ENCODE measurements around the gene RALBP1.

Gene RALBP1

DNA sequence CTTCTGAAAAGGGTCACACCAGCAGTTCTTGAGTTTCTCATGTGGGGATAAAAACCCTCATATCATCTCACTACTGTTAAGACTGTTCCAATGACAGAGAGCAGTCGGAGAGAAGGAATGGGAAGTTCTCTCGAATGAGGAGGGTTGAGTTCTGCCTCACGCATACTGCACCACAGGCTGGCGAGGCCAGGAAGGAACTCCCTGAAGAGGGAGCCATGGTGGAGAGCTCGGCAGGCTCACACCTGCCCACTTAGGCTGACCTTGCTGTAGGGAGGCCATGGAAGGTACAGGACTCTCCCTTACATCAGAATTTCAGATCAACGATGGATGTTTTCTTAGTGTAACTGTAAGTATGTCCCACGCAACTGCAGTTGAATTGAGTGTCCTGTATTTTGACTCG is 64.6 kb downstream of the RALBP1 start:
- H3K9ac ChIP-seq (ENCODE audit: insufficient read length), result no peak overlapping the region
- peaks cover 13% of the 10 kb centered on the region for H3K36me3 ChIP-seq (ENCODE audit: insufficient read depth, low read length)
- H3K9me3 ChIP-seq (ENCODE audit: low read depth, low read length), result no peaks in the 10 kb centered on the region
- no peak overlapping the region for H3K4me3 ChIP-seq
- TF ChIP-seq FOXP2 (optimal IDR thresholded peaks at IDR 0.05; ENCODE audit: control extremely low read depth, extremely low read length, insufficient read depth) (no peak), POLR2AphosphoS5 (IDR thresholded peaks at IDR 0.05; ENCODE audit: borderline replicate concordance, low read depth, low read length) (no peak), EZH2 (IDR thresholded peaks at IDR 0.05) (no peak)
- no peak overlapping the region for H3K27ac ChIP-seq
- no peak for DNase-seq (ENCODE audit: low read depth, low spot score)

DNA sequence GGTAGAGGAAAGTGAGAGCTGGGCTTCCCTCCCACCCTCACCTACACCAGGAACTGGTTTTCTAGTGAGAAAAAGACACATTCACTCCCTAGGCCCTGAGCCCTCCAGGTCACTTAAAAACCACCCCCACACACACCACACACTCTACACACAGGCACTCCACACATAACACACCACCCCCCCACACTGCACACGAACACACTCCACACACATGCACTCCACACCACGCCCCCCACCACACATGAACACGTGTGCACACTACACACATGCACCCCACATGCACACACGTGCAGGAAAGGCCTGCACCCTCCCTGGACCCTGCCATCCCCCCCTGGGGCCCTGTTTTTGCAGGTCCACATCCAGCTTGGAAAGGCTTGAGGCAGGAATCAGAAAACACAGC is 67.6 kb downstream of the RALBP1 start:
- H3K9me3 ChIP-seq (ENCODE audit: low read depth, low read length), result no peaks in the 10 kb centered on the region
- DNase-seq (ENCODE audit: low read depth, low spot score), result no peak
- no peak overlapping the region for H3K9ac ChIP-seq (ENCODE audit: insufficient read length)
- TF ChIP-seq EZH2 (IDR thresholded peaks at IDR 0.05), result no peak
- no peak overlapping the region for H3K27ac ChIP-seq
- H3K36me3 ChIP-seq (ENCODE audit: insufficient read depth, low read length), result peaks cover 26% of the 10 kb centered on the region
- H3K4me3 ChIP-seq, result no peak overlapping the region

DNA sequence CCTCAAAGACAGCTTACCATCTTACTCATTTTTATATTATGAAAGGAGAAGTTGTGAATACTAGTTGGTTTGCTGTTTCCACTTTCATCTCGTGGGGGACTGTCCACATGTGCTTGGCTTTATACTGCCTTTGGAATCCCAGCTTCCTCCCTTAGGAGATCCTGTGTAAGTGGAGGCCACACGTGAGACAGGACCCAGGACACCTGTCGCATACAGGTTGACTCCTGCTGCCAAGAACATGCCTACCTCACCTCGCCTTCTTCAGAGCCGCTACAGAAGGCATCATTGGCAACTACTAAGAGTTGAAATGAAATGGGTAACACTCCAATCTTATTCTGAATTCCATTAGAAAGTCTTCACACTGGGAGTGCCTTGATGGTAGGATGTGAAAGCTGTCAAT is 69.7 kb downstream of the RALBP1 start:
- no peak for TF ChIP-seq FOXP2 (optimal IDR thresholded peaks at IDR 0.05; ENCODE audit: control extremely low read depth, extremely low read length, insufficient read depth)
- TF ChIP-seq POLR2AphosphoS5 (IDR thresholded peaks at IDR 0.05; ENCODE audit: borderline replicate concordance, low read depth, low read length), result no peak
- no peak for TF ChIP-seq EZH2 (IDR thresholded peaks at IDR 0.05)
- Histone ChIP-seq H3K9me3 (ENCODE audit: low read depth, low read length) (no peaks in the 10 kb centered on the region), H3K27ac (no peak overlapping the region), H3K36me3 (ENCODE audit: insufficient read depth, low read length) (peaks cover 43% of the 10 kb centered on the region), H3K9ac (ENCODE audit: insufficient read length) (no peak overlapping the region), H3K4me3 (no peak overlapping the region)
- no peak for DNase-seq (ENCODE audit: low read depth, low spot score)

DNA sequence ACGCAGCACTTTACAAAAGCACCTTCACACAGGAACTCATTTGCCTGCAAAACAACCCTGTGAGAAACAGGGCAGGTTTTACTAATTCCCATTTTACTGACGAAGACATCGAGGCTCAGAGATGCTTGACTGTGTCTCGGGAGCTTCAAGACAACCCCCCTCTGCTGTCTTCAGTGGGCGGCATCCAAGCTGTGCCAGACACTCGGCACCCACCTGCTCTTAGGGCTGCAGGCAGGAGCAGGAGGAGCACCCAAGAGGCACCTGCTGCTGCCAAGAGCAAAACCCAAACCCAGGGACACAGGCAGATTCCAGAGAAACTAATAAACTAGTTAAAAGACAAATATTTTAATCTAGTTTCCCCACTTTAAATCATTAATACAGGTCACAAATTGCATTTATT is 71.2 kb downstream of the RALBP1 start:
- Histone ChIP-seq H3K4me3 (no peak overlapping the region), H3K36me3 (ENCODE audit: insufficient read depth, low read length) (peaks cover 53% of the 10 kb centered on the region)
- no peak for DNase-seq (ENCODE audit: low read depth, low spot score)

DNA sequence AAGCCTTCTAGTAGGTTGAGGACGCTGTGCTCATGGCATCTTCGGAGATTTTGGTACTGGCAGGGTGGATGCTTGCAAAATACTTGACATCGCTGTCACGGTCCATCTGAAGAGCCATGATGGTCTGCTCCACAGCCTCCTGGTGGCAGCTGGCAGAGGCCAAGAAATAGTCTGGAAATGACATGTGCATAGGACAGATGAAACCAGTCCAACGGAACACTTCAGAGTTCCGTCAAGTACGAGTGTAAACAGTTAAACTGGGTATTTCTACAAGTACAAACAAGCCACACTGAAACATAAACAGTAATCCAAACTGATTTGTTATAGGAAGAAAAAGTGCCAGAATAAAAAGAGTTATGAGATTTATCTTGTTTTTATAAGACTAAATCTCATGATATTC is 72.5 kb downstream of the RALBP1 start:
- H3K9me3 ChIP-seq (ENCODE audit: low read depth, low read length), result peaks cover 1% of the 10 kb centered on the region; the same call in 1 of the 2 replicates
- H3K4me3 ChIP-seq, result no peak overlapping the region
- no peak for DNase-seq (ENCODE audit: low read depth, low spot score)
- H3K9ac ChIP-seq (ENCODE audit: insufficient read length), result no peak overlapping the region
- no peak overlapping the region for H3K27ac ChIP-seq
- no peak for TF ChIP-seq FOXP2 (optimal IDR thresholded peaks at IDR 0.05; ENCODE audit: control extremely low read depth, extremely low read length, insufficient read depth)
- TF ChIP-seq EZH2 (IDR thresholded peaks at IDR 0.05), result no peak
- no peak for TF ChIP-seq POLR2AphosphoS5 (IDR thresholded peaks at IDR 0.05; ENCODE audit: borderline replicate concordance, low read depth, low read length)
- H3K36me3 ChIP-seq (ENCODE audit: insufficient read depth, low read length), result peaks cover 65% of the 10 kb centered on the region

More for the DNA sequence above, 71.2 kb downstream of the RALBP1 start:
- TF ChIP-seq EZH2 (IDR thresholded peaks at IDR 0.05) (no peak), FOXP2 (optimal IDR thresholded peaks at IDR 0.05; ENCODE audit: control extremely low read depth, extremely low read length, insufficient read depth) (no peak), POLR2AphosphoS5 (IDR thresholded peaks at IDR 0.05; ENCODE audit: borderline replicate concordance, low read depth, low read length) (no peak)
- H3K9ac ChIP-seq (ENCODE audit: insufficient read length), result no peak overlapping the region
- no peak overlapping the region for H3K27ac ChIP-seq
- H3K9me3 ChIP-seq (ENCODE audit: low read depth, low read length), result no peaks in the 10 kb centered on the region

DNA sequence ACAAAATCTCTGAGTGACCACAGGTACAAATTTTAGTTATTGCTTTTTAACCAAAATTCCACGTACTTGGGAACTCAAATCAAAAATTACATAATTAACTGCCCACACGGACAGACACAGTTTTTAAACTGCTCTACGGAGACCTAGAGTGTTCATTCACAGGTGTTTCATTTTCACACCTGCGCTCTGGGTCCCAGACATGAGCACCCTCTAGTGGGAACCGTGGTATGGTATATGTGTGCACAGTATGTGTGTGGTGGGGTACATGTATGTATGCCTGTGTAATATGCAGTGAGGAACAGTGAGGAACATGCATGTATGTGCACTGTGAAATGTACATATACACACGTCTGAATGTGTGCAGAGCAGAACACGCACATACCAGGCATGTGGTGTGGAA is 74.1 kb downstream of the RALBP1 start:
- DNase-seq (ENCODE audit: low read depth, low spot score), result no peak
- H3K36me3 ChIP-seq (ENCODE audit: insufficient read depth, low read length), result peaks cover 80% of the 10 kb centered on the region

DNA sequence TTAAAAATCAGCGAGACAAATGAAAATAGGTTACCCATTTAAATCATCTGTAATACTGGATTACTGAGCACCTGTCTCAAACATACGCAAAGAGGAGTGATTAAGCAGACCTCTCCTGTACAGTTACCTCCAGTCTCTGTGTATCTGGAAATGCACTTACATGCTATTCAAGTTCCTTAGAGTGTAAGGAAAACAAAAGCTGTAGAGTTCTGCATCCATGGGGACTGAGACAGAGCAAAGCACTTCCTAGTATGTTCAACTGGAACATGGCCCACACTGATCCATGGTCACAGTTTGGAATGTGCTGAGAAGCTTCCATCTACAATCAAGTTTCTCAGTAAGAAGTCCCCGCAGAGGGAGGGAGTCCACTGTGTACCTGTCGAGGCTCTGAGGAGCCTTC is 75.1 kb downstream of the RALBP1 start:
- H3K9ac ChIP-seq (ENCODE audit: insufficient read length), result no peak overlapping the region
- DNase-seq (ENCODE audit: low read depth, low spot score), result no peak
- no peak for TF ChIP-seq EZH2 (IDR thresholded peaks at IDR 0.05)
- TF ChIP-seq FOXP2 (optimal IDR thresholded peaks at IDR 0.05; ENCODE audit: control extremely low read depth, extremely low read length, insufficient read depth), result no peak
- no peak for TF ChIP-seq POLR2AphosphoS5 (IDR thresholded peaks at IDR 0.05; ENCODE audit: borderline replicate concordance, low read depth, low read length)
- H3K36me3 ChIP-seq (ENCODE audit: insufficient read depth, low read length), result peaks cover 85% of the 10 kb centered on the region
- H3K27ac ChIP-seq, result no peak overlapping the region
- H3K4me3 ChIP-seq, result no peak overlapping the region
- H3K9me3 ChIP-seq (ENCODE audit: low read depth, low read length), result peaks cover 2% of the 10 kb centered on the region; the same call in 1 of the 2 replicates

More for the DNA sequence above, 74.1 kb downstream of the RALBP1 start:
- peaks cover 2% of the 10 kb centered on the region; the same call in 1 of the 2 replicates for H3K9me3 ChIP-seq (ENCODE audit: low read depth, low read length)
- no peak overlapping the region for H3K27ac ChIP-seq
- TF ChIP-seq POLR2AphosphoS5 (IDR thresholded peaks at IDR 0.05; ENCODE audit: borderline replicate concordance, low read depth, low read length) (no peak), EZH2 (IDR thresholded peaks at IDR 0.05) (no peak), FOXP2 (optimal IDR thresholded peaks at IDR 0.05; ENCODE audit: control extremely low read depth, extremely low read length, insufficient read depth) (no peak)
- H3K9ac ChIP-seq (ENCODE audit: insufficient read length), result no peak overlapping the region
- no peak overlapping the region for H3K4me3 ChIP-seq

DNA sequence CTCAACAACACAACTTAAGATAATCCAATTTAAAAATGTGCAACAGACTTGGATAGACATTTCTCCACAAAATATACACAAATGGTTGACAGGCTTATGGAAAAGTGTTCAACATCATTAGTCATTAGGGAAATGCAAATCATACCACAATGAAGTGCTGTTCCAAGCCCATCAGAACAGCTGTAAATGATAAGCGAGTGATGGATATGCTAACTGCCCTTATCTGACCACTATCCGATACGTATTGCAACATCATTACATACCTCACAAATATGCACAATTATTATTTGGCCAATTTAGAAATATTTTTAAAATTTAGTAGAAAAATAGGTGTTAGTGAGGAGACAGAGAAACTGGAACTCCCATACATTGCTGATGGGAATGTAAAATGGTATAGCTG is 76.9 kb downstream of the RALBP1 start:
- Histone ChIP-seq H3K27ac (no peak overlapping the region), H3K9ac (ENCODE audit: insufficient read length) (no peak overlapping the region), H3K36me3 (ENCODE audit: insufficient read depth, low read length) (peaks cover 85% of the 10 kb centered on the region), H3K4me3 (no peak overlapping the region), H3K9me3 (ENCODE audit: low read depth, low read length) (peaks cover 2% of the 10 kb centered on the region; the same call in 1 of the 2 replicates)
- no peak for DNase-seq (ENCODE audit: low read depth, low spot score)
- TF ChIP-seq POLR2AphosphoS5 (IDR thresholded peaks at IDR 0.05; ENCODE audit: borderline replicate concordance, low read depth, low read length) (no peak), FOXP2 (optimal IDR thresholded peaks at IDR 0.05; ENCODE audit: control extremely low read depth, extremely low read length, insufficient read depth) (no peak), EZH2 (IDR thresholded peaks at IDR 0.05) (no peak)

DNA sequence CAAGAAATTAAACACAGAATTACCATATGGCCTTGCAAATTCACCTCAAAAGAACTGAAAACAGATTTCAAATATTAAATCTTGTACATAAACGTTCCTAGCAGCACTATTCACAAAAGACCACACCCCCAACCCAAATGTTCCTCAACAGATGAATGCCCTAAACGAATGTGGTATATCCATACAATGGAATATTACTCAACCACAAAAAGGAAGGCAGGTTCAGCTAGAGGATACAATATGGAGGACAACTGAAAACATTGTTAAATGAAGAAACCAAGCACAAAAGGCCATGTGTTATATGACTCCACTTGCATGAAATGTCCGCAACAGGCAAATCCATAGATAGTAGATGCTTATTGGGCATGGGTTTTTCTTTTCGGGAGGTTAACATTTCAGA is 77.3 kb downstream of the RALBP1 start:
- no peak overlapping the region for H3K4me3 ChIP-seq
- no peak for DNase-seq (ENCODE audit: low read depth, low spot score)
- no peak overlapping the region for H3K27ac ChIP-seq
- H3K9ac ChIP-seq (ENCODE audit: insufficient read length), result no peak overlapping the region
- H3K36me3 ChIP-seq (ENCODE audit: insufficient read depth, low read length), result peaks cover 85% of the 10 kb centered on the region
- peaks cover 2% of the 10 kb centered on the region; the same call in 1 of the 2 replicates for H3K9me3 ChIP-seq (ENCODE audit: low read depth, low read length)
- TF ChIP-seq FOXP2 (optimal IDR thresholded peaks at IDR 0.05; ENCODE audit: control extremely low read depth, extremely low read length, insufficient read depth) (no peak), EZH2 (IDR thresholded peaks at IDR 0.05) (no peak)

Measured in SK-N-MC (cell line).